Stomach smooth muscle (tissue), 2 donors: ENCODE measurements around the gene REP15.

Experiments
- H3K27ac ChIP-seq: one replicate; pipeline ENCODE4 v1.7.0; 2013; ENCODE audit warnings: mild to moderate bottlenecking, low read length, inconsistent platforms
- H3K27me3 ChIP-seq, 2 donors: one replicate each; pipeline ENCODE4 v1.7.0; 2013; ENCODE audit warnings: low read length in 2 of 2; ENCODE audit not compliant: insufficient read depth in 2 of 2, control insufficient read depth in 1 of 2
- H3K36me3 ChIP-seq, 2 donors: one replicate each; pipeline ENCODE4 v1.7.0; 2013; ENCODE audit warnings: low read length in 2 of 2; ENCODE audit not compliant: control insufficient read depth in 2 of 2, insufficient read depth in 2 of 2
- H3K4me1 ChIP-seq: one replicate; pipeline ENCODE4 v1.7.0; 2013; ENCODE audit warnings: low read length; ENCODE audit not compliant: control insufficient read depth, insufficient read depth
- H3K4me3 ChIP-seq, 2 donors: one replicate each; pipeline ENCODE4 v1.7.0; 2013; ENCODE audit warnings: low read length in 2 of 2
- H3K9ac ChIP-seq, 2 donors: one replicate each; pipeline ENCODE4 v1.7.0; 2013; ENCODE audit warnings: low read length in 2 of 2, mild to moderate bottlenecking in 1 of 2
- H3K9me3 ChIP-seq, 2 donors: one replicate each; pipeline ENCODE4 v1.7.0; 2013; ENCODE audit warnings: low read length in 2 of 2; ENCODE audit not compliant: control insufficient read depth in 2 of 2
- donor health status: healthy.
- donor health status: Pancreatic carcinoma.

Gene REP15

GRCh38 chr12:27696864-27697564 lies 767 bp downstream of the REP15 start:
- H3K9ac ChIP-seq, result no peak overlapping the region
- H3K36me3 ChIP-seq, result peaks cover 9 to 12% of the 10 kb centered on the region in 2 donors
- H3K9me3 ChIP-seq, result no peaks in the 10 kb centered on the region
- H3K4me1 ChIP-seq, result no peaks in the 10 kb centered on the region
- H3K27me3 ChIP-seq, result no peaks in the 10 kb centered on the region
- H3K27ac ChIP-seq, result no peak overlapping the region
- no peak overlapping the region for H3K4me3 ChIP-seq

GRCh38 chr12:27703720-27704452 lies 7.6 kb downstream of the REP15 start:
- no peak overlapping the region for H3K27ac ChIP-seq
- H3K9ac ChIP-seq, result no peak overlapping the region
- no peaks in the 10 kb centered on the region for H3K27me3 ChIP-seq
- no peaks in the 10 kb centered on the region for H3K4me1 ChIP-seq
- no peaks in the 10 kb centered on the region for H3K9me3 ChIP-seq
- H3K4me3 ChIP-seq, result no peak overlapping the region
- H3K36me3 ChIP-seq, result no peaks in the 10 kb centered on the region

GRCh38 chr12:27705263-27705662 lies 9.0 kb downstream of the REP15 start:
- H3K36me3 ChIP-seq, result no peaks in the 10 kb centered on the region
- no peaks in the 10 kb centered on the region for H3K9me3 ChIP-seq
- no peak overlapping the region for H3K9ac ChIP-seq
- no peaks in the 10 kb centered on the region for H3K4me1 ChIP-seq
- no peak overlapping the region for H3K27ac ChIP-seq
- no peaks in the 10 kb centered on the region for H3K27me3 ChIP-seq
- no peak overlapping the region for H3K4me3 ChIP-seq

GRCh38 chr12:27707216-27707615 lies 11.0 kb downstream of the REP15 start:
- H3K27me3 ChIP-seq, result no peaks in the 10 kb centered on the region
- no peak overlapping the region for H3K4me3 ChIP-seq
- H3K4me1 ChIP-seq, result peaks cover 11% of the 10 kb centered on the region
- H3K9ac ChIP-seq, result no peak overlapping the region
- no peak overlapping the region for H3K27ac ChIP-seq
- H3K9me3 ChIP-seq, result no peaks in the 10 kb centered on the region
- no peaks in the 10 kb centered on the region for H3K36me3 ChIP-seq

- Histone ChIP-seq H3K36me3 (no peaks in the 10 kb centered on the region), H3K9me3 (no peaks in the 10 kb centered on the region), H3K27ac (peak overlapping the region; percentile 88), H3K9ac (peak overlapping the region in 1 of 2 donors; percentile 82), H3K4me3 (peak overlapping the region; percentile 97 to 100), H3K27me3 (no peaks in the 10 kb centered on the region), H3K4me1 (peaks cover 14% of the 10 kb centered on the region)
These were observed 13.1 kb downstream of the REP15 start for GRCh38 chr12:27709212-27709931.

GRCh38 chr12:27709932-27710591 lies 13.8 kb downstream of the REP15 start:
- H3K4me1 ChIP-seq, result peaks cover 14% of the 10 kb centered on the region
- H3K4me3 ChIP-seq, result peak overlapping the region; percentile 97 to 100
- H3K36me3 ChIP-seq, result no peaks in the 10 kb centered on the region
- peak overlapping the region; percentile 82 to 95 for H3K9ac ChIP-seq
- no peaks in the 10 kb centered on the region for H3K9me3 ChIP-seq
- no peaks in the 10 kb centered on the region for H3K27me3 ChIP-seq
- peak overlapping the region; percentile 88 for H3K27ac ChIP-seq

GRCh38 chr12:27710592-27711316 lies 14.5 kb downstream of the REP15 start, which contains the start of gene MRPS35:
Gene MRPS35 (plus strand): TSS chr12:27710832. CDS start chr12:27710844, 12 bp downstream.
- H3K9ac ChIP-seq, result peak within 1 kb of the TSS; percentile 82 to 95
- H3K4me1 ChIP-seq, result peaks cover 14% of the 10 kb centered on the region
- H3K27me3 ChIP-seq, result no peaks in the 10 kb centered on the region
- H3K36me3 ChIP-seq, result peaks cover 2 to 3% of the 10 kb centered on the region in 2 donors
- H3K4me3 ChIP-seq, result peak within 1 kb of the TSS; percentile 97 to 100
- no peaks in the 10 kb centered on the region for H3K9me3 ChIP-seq
- H3K27ac ChIP-seq, result peak within 1 kb of the TSS; percentile 88

- Histone ChIP-seq H3K4me1 (peaks cover 14% of the 10 kb centered on the region), H3K4me3 (peak overlapping the region; percentile 97 to 100), H3K27me3 (no peaks in the 10 kb centered on the region), H3K9me3 (no peaks in the 10 kb centered on the region), H3K27ac (no peak overlapping the region), H3K36me3 (peaks cover 3 to 4% of the 10 kb centered on the region in 2 donors), H3K9ac (peak overlapping the region; percentile 82 to 95)
These were observed 15.1 kb downstream of the REP15 start for GRCh38 chr12:27711317-27711682.

- no peaks in the 10 kb centered on the region for H3K27me3 ChIP-seq
- H3K27ac ChIP-seq, result no peak overlapping the region
- H3K9ac ChIP-seq, result peak overlapping the region in 1 of 2 donors; percentile 82
- H3K36me3 ChIP-seq, result peaks cover 5 to 7% of the 10 kb centered on the region in 2 donors
- peak overlapping the region; percentile 97 to 100 for H3K4me3 ChIP-seq
- H3K4me1 ChIP-seq, result peaks cover 14% of the 10 kb centered on the region
- no peaks in the 10 kb centered on the region for H3K9me3 ChIP-seq
These were observed 15.7 kb downstream of the REP15 start for GRCh38 chr12:27711967-27712366.

- Histone ChIP-seq H3K4me3 (no peak overlapping the region), H3K36me3 (peaks cover 5 to 9% of the 10 kb centered on the region in 2 donors), H3K9ac (no peak overlapping the region), H3K9me3 (no peaks in the 10 kb centered on the region), H3K27ac (no peak overlapping the region), H3K27me3 (no peaks in the 10 kb centered on the region), H3K4me1 (no peaks in the 10 kb centered on the region)
These were observed 27.0 kb downstream of the REP15 start for GRCh38 chr12:27723212-27723611.
